Smooth muscle cell (in vitro differentiated cells): ENCODE measurements around the gene HSD11B1. TPM values are rescaled to one million over a fixed set of nuclear protein-coding genes. Genes with fewer than 3 reads are reported as not detected.

Source experiments
- DNase-seq: peaks from one replicate; lab custom pipeline; 2025; ENCODE audit not compliant: unreplicated experiment; lab: John Stamatoyannopoulos, UW
- H2AFZ ChIP-seq: fragments of 200-600 bp; sonication (generic); 2 replicates; pipeline ENCODE4 v1.6.0; 2016; ENCODE audit warnings: antibody characterized with exemption, low read depth, mild to moderate bottlenecking
- H3F3A ChIP-seq: fragments of 200-600 bp; sonication (generic); 2 replicates; pipeline ENCODE4 v1.6.0; 2017; ENCODE audit warnings: antibody characterized with exemption, low read depth
- H3K27ac ChIP-seq: fragments of 200-600 bp; sonication (generic); 2 replicates; pipeline ENCODE4 v1.5.1; 2016; ENCODE audit warnings: low read depth, mild to moderate bottlenecking
- H3K27me3 ChIP-seq: fragments of 200-600 bp; sonication (generic); 2 replicates; pipeline ENCODE4 v1.6.1; 2016; ENCODE audit warnings: low read depth, mild to moderate bottlenecking
- H3K36me3 ChIP-seq: fragments of 200-600 bp; sonication (generic); 2 replicates; pipeline ENCODE4 v1.5.1; 2016; ENCODE audit warnings: low read depth
- H3K4me1 ChIP-seq: fragments of 200-600 bp; sonication (generic); 2 replicates; pipeline ENCODE4 v1.5.1; 2016; ENCODE audit warnings: low read depth
- H3K4me2 ChIP-seq: fragments of 200-600 bp; sonication (generic); 2 replicates; pipeline ENCODE4 v1.6.0; 2016; ENCODE audit warnings: mild to moderate bottlenecking
- H3K4me3 ChIP-seq: fragments of 200-600 bp; sonication (generic); 2 replicates; pipeline ENCODE4 v1.5.1; 2016; ENCODE audit warnings: mild to moderate bottlenecking
- H3K79me2 ChIP-seq: fragments of 200-600 bp; sonication (generic); 2 replicates; pipeline ENCODE4 v1.6.0; 2016; ENCODE audit warnings: low read depth, mild to moderate bottlenecking
- H3K9ac ChIP-seq: fragments of 200-600 bp; sonication (generic); 2 replicates; pipeline ENCODE4 v1.6.0; 2016; ENCODE audit warnings: low read depth
- H3K9me3 ChIP-seq: fragments of 200-600 bp; sonication (generic); replicated peaks from 2 replicates; pipeline ENCODE4 v1.5.1; 2016; ENCODE audit warnings: low read depth
- H4K20me1 ChIP-seq: fragments of 200-600 bp; sonication (generic); 2 replicates; pipeline ENCODE4 v1.6.0; 2016; ENCODE audit warnings: low read depth
- CTCF ChIP-seq: fragments of 200-600 bp; sonication (generic); IDR thresholded peaks from 2 replicates; pipeline ENCODE4 v1.5.1; 2017; ENCODE audit warnings: borderline replicate concordance, mild to moderate bottlenecking, antibody characterized with exemption; ENCODE audit not compliant: insufficient read depth, poor library complexity, severe bottlenecking
- WGBS: methylation state at CpG from one replicate; pipeline ENCODE4 v1.1.7; 2016; ENCODE audit warnings: low lambda C conversion rate; 5-methylcytosine and 5-hydroxymethylcytosine counted together
- polyA plus RNA-seq: library from polyadenylated mRNA; unstranded; fragments of >200 nt; fragmentation: Nextera tagmentation; extraction: Ambion mirVana; gene quantifications from 2 replicates; pipeline ENCODE4 v1.2.1, GENCODE V29; 2016
- total RNA-seq: library from RNA; depleted of rRNA; stranded (reverse); fragments of >200 nt; gene quantifications from 2 replicates; pipeline ENCODE4 v1.2.3, GENCODE V29; 2014

HSD11B1 gene
- total and polyA plus RNA-seq, 2 experiments from 2014 or later = not detected

- Histone ChIP-seq H3K36me3 (no peaks in the 10 kb centered on the region), H2AFZ (no peak overlapping the region), H3K9me3 (no peaks in the 10 kb centered on the region), H3K27me3 (peaks cover 19% of the 10 kb centered on the region), H3K27ac (no peak overlapping the region), H3K4me2 (no peak overlapping the region), H3K9ac (no peak overlapping the region), H4K20me1 (no peaks in the 10 kb centered on the region), H3K4me1 (peaks cover 7% of the 10 kb centered on the region), H3F3A (peaks cover 7% of the 10 kb centered on the region), H3K79me2 (no peaks in the 10 kb centered on the region), H3K4me3 (no peak overlapping the region)
- no peak for DNase-seq
- no peak for TF ChIP-seq CTCF
- 63% methylated on average over 1 of the region's 1 CpG for WGBS
Observed at GRCh38 chr1:209688746-209689234, 15.9 kb upstream of the HSD11B1 start.

DNA sequence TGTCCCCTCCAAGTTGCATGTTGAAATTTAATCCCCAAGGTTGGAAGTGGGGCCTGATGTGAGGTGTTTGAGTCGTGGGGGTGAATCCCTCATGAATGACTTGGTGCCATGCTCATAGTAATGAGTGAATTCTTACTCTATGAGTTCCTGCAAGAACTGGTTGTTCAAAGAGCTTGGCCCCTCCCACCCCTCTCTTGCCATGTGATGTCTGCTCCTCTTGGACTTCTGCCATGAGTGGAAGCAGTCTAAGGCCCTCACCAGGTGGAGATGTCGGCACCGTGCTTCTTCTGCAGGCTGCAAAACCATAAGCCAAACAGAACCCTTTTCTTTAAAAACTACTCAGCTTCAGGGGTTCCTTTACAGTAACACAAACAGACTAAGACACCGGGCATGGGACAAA, 15.2 kb upstream of the HSD11B1 start:
- H3K9me3 ChIP-seq = no peaks in the 10 kb centered on the region
- peaks cover 7% of the 10 kb centered on the region for H3K4me1 ChIP-seq
- TF ChIP-seq CTCF = no peak
- no peak overlapping the region for H3K27ac ChIP-seq
- H3K4me2 ChIP-seq = no peak overlapping the region
- no peaks in the 10 kb centered on the region for H4K20me1 ChIP-seq
- no peak overlapping the region for H3K4me3 ChIP-seq
- DNase-seq = no peak
- peaks cover 20% of the 10 kb centered on the region for H3K27me3 ChIP-seq
- H3K9ac ChIP-seq = no peak overlapping the region
- no peaks in the 10 kb centered on the region for H3K36me3 ChIP-seq
- no peak overlapping the region for H2AFZ ChIP-seq
- 92% methylated on average over 4 of the region's 4 CpGs for WGBS
- peaks cover 7% of the 10 kb centered on the region for H3F3A ChIP-seq
- H3K79me2 ChIP-seq = no peaks in the 10 kb centered on the region

- no peak for TF ChIP-seq CTCF
- 88% methylated on average over 3 of the region's 3 CpGs for whole genome bisulfite sequencing
- no peak overlapping the region for H3K4me3 ChIP-seq
- no peaks in the 10 kb centered on the region for H4K20me1 ChIP-seq
- DNase-seq = no peak
- no peaks in the 10 kb centered on the region for H3K79me2 ChIP-seq
- H3K4me2 ChIP-seq = no peak overlapping the region
- H3K9ac ChIP-seq = no peak overlapping the region
- H2AFZ ChIP-seq = no peak overlapping the region
- no peaks in the 10 kb centered on the region for H3K9me3 ChIP-seq
- H3K27ac ChIP-seq = no peak overlapping the region
- no peaks in the 10 kb centered on the region for H3K36me3 ChIP-seq
- H3K4me1 ChIP-seq = peaks cover 7% of the 10 kb centered on the region
- H3K27me3 ChIP-seq = peaks cover 26% of the 10 kb centered on the region
- H3F3A ChIP-seq = peaks cover 4% of the 10 kb centered on the region
Observed at GRCh38 chr1:209691237-209691636, 13.4 kb upstream of the HSD11B1 start.

- Histone ChIP-seq H3K79me2 (no peaks in the 10 kb centered on the region), H3K36me3 (no peaks in the 10 kb centered on the region), H3K9ac (no peak overlapping the region), H3F3A (peaks cover 4% of the 10 kb centered on the region), H3K4me2 (no peak overlapping the region), H3K4me3 (no peak overlapping the region), H2AFZ (no peak overlapping the region), H3K27me3 (peaks cover 32% of the 10 kb centered on the region), H4K20me1 (no peaks in the 10 kb centered on the region), H3K27ac (no peak overlapping the region), H3K4me1 (peaks cover 4% of the 10 kb centered on the region), H3K9me3 (no peaks in the 10 kb centered on the region)
- no peak for DNase-seq
- 43% methylated on average over 4 of the region's 4 CpGs for WGBS
- no peak for TF ChIP-seq CTCF
Observed at GRCh38 chr1:209692296-209692695, 12.3 kb upstream of the HSD11B1 start.
